Stimulated activated naive CD8-positive, alpha-beta T cell treated with anti-CD3 and anti-CD28 coated beads, Interleukin-15, Interleukin-2, amounts not matched to agents 100 U/mL and 50 U/mL, for 24 hours (primary cell): ENCODE measurements around the gene B3GNT2.
A peak's percentile ranks its signal among the peaks of the same experiment; 100 is the strongest.
"Not testable (repeated sequence)": the region's sequence is repeated elsewhere in the genome, so short reads cannot be mapped to it uniquely, and the experiment has no call there.

Experiments
- ATAC-seq: fragments of 150-1000 bp; cut with Tn5 transposase; one replicate; pipeline ENCODE4 v1.10.0; 2021
- DNase-seq: peaks from one replicate; pipeline ENCODE4 v3.0.0; 2021

Gene B3GNT2

DNA sequence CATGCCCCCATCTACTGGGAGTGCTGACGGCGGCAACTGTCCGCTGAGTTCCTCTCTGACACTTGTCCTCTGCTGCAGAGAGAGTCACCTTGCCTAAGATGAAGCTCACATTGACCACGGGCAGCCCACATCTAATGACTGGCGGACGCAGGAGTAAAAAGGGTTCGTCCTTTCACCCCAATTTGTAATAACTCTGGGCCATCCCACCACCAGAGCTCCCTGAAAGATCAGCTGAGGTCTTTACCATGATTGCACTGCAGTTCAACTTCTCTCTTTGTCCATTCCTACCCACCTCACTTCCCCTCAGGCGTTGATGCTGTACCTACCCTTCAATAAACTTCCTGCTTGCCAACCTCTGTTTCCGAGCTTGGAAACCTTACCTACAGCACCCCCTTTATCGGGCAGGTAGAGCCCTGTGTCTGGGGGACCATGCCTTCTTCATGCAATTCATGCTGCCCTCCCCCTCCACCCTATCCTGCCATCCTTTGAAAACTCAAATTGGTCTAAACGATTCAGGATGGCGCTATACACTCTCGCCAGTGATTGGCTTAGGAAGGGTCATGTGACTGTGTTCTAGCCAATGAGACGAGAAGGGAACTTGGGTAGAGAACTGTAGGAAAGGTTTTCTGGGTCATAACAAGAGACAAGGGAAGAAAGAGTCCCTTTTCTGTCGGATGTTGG, 10.3 kb upstream of the B3GNT2 start:
- DNase-seq (no peak), ATAC-seq (no peak)

DNA sequence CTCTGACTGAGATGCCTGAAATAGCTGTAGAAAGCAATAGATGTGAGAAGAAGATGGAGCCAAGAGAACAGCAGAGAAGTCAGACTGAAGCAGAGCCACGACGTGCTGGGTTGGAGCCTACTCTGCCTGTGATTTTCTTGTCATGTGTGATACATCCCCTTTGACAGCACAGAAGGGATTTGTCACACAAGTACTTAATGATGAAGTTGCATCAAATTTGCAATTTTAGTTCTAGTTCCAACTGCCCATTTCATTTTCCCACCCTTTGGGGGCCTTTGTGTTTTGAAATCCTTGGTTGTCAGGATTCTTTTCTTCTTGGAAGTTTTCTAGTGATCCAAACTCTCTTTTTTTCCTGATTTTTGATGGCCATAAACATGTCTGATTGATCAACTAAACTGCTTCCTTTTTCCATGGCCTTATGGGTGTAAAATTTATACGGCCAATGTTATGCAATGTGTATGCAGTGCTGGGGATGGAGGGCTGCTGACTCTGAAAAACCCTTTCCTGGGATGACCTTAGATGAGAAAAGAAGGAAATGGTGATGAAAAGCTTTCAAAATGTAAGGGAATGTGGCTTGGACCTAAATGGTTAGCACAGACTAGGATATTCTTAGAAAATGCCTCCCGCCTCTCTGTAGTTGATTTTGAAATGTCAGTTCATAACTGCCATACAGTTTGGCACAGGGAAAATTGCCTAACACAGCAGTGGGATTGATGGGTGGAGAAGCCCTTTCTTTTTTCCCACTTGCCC, 9.6 kb upstream of the B3GNT2 start:
- ATAC-seq: no peak
- DNase-seq: no peak

DNA sequence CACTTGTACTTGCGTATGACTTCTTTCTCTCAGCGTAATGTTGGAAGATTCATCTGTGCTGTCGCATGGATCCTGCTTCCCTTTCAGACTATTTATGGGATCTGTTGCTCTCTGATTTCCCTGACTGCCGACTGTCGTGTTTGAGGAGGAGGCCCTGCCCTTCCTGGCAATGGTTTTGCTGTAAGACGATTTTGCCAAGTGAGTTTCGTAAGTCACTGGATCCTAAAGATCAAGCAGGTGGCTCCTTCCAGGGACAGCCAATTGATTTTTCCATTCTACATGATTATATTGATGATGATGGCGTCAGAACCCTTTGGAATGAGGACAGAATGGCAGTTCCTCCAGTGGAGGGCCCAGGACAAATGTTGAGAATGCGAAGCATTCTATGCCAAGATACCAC, 8.7 kb upstream of the B3GNT2 start:
- no peak for ATAC-seq
- DNase-seq: no peak

DNA sequence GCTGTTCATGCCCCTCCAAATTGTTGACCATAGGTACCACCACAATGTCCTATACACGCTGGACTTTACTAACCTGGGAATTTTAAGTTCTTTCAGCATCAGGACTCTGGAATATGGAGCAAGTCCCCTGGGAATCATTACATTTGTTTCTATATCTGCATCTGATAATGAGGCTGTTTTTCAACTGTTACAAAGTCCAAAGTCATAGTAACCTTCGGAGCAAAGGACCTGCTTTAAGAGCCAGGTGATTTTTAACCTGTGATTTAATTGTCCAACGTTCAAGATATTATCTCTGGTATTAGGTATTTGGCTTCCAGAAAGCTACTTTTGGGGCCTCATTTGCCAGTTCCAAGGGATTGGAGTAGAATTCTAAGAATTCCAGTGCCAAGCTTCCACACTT, 7.5 kb upstream of the B3GNT2 start:
- no peak for ATAC-seq
- no peak for DNase-seq

DNA sequence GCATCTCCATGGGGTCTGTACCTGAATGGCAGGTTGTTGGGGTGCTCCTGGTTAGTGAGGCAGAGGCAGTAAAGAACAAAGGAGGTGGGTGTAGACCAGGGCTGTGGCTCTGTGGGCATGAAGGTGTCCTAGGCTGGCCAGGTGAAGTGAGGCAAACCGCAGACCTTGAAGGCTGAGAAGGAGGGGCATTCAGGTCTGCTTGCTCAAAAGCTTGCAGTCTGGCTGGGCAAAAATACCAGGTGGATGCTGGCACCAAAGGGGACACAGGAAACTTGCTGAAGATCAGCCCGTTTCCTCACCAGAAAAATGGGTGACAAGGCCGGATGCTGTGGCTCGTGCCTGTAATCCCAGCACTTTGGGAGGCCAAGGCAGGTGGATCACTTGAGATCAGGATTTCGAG, 6.7 kb upstream of the B3GNT2 start:
- DNase-seq (no peak), ATAC-seq (no peak)

DNA sequence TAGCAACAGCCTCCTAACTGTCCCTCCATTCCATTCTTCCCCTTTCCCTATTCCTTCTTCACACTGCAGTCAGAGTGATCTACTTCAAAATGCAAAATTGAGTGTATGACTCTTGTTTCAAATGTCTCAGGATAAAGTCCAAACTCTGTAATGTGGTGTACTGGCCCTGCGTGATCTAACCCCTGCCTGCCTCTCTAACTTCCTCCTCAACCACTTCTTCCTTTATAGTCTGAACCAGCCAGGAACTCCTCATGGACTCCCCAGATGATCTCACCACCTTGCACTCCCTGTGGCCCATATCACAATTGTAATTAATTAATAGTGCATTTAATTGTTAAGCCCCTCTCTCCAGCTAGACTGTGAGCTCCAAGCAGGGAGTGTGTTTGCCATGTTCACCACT, 3.1 kb upstream of the B3GNT2 start:
- DNase-seq: no peak
- no peak for ATAC-seq

DNA sequence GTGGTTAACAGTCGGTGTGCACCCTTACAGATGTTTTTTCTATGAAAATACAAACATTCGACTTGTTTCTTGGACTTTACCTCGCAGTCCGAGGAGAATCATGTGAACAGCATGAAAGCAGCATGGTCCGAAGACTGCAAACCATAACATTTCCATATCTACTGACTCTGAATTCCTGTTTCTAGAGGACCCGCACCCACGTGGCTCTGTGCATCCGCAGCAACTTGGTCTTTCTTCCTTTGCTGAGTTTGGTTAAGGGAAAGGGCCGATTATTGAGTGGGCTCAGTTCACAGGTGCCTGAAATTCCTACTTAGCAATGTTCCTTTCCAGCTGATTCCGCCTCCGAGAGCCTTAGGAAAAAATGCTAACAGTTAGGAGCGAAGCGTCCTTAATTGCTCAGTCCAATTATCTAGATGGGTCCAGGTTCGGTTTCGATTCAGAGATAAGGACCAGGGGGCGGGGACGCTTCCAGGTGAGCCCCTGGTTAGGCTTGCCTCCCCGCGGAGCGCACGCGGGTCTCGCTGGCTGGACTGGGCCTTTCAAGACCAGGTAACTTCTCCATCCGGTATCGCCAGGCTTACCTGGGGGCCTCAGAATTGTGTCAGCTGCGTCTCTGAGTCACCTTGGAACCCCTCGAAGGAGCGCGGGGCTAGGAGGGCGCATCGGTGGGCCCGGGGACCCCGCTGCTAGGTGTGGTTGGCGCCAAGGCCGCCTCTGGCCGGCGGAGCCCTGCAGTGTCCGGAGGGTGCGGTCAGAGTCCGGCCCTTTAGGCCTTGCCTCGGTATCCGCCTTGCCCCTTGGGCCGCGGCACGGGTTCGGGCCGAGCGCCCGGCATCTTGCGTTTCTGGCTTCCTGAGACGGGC, 1.1 kb upstream of the B3GNT2 start:
- no peak for ATAC-seq
- no peak for DNase-seq

DNA sequence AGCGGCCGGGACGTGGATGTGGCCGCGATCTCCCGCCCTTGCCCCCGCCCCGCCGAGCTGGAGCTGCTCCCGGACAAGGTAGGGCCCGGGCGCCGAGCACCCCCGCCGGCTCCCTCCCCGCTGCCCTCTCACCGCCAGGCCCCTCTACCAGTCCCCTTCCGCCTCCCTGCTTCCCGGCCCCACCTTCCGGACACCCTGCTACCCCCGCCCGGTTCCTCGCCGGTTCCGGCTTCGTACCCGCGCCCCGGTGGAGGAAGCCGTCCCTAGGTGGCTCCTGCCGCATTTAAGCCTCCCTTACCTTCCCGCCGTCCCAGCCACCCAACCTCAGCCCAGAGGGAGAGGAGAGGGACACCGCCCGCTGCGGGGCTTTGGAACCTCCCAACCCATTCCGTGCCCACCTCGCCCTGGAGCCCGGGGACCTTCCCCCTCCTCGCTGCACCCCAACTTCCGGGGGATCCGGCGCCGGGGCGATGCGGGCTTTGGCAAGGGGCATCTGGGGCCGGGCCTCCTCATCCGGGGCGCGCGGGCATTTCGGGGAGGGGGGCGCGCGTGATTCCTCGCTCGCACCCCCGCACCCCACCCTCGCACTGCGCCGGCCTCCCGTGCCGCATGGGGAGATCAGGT, 475 bp downstream of the B3GNT2 start:
- ATAC-seq (peak; percentile 44), DNase-seq (peak; percentile 72)

DNA sequence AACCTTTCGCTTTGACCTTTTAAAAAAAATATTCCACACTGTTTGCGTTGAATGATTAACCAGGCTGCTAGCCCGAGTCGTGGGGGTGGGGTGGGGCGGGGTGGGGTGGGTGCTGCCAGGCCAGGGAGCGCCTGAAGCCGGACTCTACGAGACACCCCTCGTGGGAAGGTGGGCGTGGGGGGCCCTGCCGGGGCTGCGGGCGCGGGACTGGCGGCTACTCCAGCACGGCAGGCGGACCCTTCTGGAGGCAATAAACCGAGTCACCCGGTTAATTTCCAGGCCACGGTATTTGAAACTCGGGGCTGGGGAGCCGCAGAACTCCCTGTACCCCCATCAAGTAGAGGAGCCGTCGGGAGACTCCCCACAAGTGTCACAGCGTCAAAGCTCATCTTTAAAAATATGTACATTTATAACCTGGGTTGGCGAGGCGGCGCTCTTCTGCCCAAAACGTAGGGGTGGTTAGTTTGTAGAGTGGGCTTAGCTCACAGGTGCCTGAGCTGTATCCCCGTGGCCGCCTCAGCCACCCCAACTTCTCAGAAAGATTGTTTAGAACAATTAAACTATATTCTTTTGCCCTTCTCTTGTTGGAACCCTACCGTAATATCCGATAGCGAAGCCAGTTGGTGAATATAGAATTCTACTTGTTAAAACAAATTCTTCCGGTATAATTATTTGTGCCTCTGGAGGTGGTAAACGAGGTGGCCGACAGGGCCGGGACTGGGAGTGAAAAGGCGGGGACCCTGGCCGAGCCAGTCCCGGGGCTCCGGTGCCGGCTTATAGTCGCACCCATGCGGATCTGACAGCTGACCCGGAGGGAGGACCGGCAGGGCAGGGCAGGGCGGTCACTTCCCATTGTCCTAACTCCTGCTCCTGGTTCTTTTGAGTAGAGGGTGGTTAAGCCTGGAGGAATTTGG, 1.4 kb downstream of the B3GNT2 start:
- DNase-seq: peak; percentile 55
- ATAC-seq: peak; percentile 15

DNA sequence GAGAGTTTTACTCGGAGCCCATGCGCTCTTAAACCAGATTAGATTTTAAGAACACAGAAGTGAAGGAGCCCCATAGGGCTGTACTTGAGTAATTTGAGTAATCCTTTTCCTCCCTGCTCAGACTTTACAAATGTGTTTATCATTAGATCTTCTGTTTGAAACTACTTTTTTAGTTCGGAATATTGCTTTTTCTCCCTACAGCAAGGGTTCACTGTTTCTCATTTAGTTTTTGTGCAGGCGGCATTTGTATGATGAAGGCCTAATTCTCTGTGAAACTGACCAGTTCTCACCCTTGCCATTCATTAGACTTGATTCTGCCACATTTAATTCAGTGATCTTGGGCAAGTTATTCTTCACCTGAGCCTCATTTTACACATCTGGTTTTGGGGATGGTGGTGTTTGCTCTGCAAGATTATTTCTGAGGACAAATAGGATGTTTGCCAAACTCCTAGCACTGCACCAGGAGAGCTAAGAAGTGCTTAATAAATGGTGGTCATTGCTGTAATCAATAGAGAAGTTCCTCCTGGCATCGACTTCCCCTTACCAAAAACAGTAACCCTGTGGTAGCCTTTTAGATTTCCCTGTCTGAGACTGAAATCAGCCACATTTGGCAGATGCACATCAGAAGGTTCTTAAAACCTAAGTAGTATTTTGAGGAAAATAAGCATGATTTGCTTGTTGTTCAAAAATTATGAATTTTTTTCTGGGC, 2.2 kb downstream of the B3GNT2 start:
- ATAC-seq (no peak), DNase-seq (no peak)

DNA sequence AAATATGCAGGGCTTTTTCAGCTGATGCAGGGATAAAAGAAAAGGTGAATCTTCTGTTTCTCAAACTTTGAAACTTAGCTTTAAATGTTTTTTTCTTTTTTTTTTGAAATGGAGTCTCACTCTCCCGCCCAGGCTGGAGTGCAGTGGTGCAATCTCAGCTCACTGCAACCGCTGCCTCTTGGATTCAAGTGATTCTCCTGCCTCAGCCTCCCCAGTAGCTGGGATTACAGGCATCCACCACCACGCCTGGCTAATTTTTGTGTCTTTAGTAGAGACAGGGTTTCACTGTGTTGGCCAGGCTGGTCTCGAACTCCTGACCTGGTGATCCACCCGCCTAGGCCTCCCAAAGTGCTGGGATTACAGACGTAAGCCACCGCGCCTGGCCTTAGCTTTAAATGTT, 2.9 kb downstream of the B3GNT2 start:
- not testable (repeated sequence) for DNase-seq, ATAC-seq

DNA sequence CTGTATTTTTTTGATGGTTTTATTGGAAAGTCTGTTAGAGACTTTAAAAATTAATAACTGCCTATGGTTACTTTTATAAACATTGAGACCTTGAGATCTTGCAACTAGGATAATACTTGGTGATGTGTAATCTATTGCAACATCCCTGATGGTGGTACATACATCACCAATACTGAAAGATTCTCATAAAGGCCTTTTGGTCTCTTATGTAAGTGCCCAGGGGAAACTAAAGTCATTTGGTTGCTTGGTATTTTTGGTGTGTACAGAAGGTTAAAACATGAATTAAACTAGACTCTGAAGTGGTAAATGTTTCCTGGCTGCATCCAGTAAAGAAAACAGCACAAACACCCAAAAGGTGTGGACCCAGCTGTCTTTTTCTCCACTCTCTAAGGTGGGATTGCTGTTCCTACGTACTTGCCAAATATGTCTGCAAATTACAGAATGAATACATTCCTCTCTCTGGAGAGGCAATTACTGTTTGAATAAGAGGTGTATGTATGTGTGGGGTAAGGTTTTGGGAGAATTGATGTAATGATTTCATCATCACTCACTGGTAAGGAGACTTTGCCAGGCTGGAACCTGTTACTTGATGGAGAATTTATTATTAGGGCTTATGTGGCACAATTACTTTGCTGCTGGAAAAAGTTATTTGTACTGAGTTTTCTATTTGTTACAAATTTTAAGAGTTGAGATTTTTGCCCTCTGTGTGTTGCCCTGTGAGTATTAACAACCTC, 3.6 kb downstream of the B3GNT2 start:
- ATAC-seq: peak; percentile 3
- no peak for DNase-seq

DNA sequence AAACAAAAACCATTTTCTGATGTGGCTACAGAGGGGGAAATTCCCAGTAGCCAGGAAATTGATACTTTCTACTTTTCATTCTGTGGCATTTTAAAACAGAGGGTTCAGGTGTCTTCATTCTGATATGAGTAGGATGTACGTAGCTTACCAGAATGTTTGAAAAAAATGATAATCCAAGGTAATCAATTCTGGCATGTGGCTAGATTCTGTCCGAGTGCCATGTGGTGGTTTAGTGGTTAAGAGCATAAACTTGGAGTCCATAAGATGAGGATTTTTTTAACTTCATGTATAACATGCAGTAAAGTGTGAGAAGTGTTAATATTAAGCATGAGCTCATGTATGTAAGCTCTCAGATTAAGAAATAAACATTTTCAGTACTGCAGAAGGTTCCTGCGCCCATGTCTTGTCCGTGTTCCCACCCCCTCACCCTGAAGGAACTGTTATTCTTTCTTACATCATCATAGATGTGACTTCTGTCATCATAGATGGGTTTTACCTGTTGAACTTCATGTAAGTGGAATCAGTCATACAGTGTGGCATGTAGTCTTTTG, 4.5 kb downstream of the B3GNT2 start:
- DNase-seq: no peak

DNA sequence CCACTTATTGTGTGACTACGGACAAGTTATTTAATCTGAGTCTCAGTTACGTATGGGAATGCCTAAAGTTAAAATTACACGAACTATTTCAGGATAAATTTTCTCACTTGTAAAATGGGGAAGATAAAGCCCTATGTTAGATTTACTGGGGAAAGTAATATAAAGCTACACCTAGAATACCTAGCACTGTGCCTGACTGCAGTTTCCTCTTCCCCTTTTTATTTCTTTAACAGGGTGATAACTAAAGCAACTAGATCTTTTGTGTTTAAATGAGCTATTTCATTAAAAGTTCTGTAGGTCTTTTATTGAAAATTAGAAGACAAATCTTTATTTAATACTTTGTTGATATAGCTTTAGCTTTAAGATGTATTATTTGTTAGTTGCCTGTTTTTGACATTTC, 5.0 kb downstream of the B3GNT2 start:
- DNase-seq (no peak), ATAC-seq (no peak)

More for the DNA sequence above, 4.5 kb downstream of the B3GNT2 start:
- no peak for ATAC-seq

DNA sequence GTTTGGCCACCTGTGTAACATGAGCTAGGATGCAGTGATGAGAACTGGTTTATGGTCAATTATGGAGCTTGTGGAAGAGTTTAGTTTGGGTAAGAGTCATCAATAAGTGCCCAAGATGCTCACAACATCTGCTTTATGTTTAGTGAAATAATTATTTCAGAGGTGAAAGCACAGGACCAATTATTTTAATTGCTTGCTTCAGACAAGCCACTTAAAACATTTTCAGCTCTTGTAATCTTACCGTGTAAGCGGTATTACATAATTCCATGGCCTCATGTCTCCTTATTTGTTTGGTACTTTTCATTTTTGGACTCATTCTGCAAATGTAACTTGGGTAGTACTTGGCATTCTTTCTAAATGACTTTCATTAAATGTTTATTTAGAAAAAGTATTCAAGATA, 5.4 kb downstream of the B3GNT2 start:
- DNase-seq (no peak), ATAC-seq (no peak)

DNA sequence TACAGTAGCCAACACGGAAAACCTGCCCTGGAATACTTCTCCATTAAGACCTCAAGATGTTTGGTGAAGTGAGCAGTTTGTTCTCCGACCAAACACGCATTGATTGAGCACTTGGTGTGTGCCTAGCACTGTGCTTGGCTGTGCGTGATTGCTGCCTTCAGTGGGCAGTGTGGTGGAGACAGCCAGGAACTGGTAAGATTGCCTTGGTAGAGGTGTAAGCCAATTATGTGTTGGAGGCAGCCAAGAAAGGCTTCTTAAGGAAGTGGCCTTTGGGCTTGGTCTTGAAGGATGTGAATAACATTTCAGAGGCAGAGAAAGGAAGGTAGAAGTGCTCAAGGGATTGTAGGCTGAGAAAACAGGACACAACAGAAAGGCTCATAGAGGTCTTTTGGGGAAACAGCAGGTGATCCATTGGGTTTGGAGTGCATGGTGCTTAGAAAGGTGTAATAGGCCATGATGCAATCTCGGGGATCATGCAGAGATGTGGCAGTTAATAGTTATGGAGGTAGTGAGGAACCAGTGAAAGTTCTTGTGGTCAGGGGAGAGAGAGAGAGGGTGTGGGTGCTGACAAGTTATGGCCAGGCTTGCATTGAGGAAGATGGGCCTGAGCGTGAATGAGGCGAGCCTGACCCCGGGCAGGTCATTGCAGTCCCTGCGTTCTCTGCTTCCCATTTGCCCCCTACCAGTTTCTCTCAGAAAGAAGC, 6.3 kb downstream of the B3GNT2 start:
- ATAC-seq (peak; percentile 37), DNase-seq (no peak)

DNA sequence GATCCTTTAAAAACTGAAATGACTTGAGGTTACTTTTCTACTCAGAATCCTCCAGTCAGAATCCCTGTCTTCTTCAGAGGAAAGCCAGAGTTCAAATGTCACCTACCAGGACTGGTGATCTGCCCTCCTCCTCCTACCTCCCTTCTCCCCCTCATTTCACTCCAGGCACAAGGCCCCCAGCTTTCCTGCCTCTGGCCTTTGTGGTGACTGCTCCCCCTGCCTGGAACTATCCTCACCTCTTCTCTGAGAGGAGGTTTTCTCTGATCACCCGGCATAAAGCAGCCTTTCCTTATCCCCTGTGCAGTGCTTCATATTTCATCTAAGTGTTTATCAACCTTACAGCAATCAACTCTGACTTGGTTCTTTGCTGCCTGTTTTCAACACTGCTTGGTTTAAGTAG, 6.8 kb downstream of the B3GNT2 start:
- no peak for DNase-seq

DNA sequence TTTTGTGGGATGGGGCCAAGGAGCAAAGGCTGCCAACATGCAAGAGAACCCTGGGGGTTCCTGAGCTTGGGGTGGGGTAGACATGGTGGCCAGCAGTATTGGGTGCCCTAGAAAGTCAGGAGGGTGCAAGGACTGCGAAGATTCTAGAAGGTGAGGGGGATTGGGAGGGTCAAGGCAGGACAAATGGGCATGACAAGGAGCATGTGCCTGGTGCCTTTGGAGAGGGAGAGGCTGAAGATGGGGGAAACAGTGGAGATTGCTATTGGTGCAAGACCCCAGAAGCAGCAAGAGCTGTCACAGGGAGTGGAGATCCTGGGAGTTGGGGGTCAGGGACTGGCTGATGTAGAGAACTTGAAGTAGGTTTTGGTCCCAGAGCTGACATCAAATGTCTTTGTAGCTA, 7.5 kb downstream of the B3GNT2 start:
- DNase-seq (no peak), ATAC-seq (no peak)

More for the DNA sequence above, 6.8 kb downstream of the B3GNT2 start:
- ATAC-seq: peak; percentile 3

DNA sequence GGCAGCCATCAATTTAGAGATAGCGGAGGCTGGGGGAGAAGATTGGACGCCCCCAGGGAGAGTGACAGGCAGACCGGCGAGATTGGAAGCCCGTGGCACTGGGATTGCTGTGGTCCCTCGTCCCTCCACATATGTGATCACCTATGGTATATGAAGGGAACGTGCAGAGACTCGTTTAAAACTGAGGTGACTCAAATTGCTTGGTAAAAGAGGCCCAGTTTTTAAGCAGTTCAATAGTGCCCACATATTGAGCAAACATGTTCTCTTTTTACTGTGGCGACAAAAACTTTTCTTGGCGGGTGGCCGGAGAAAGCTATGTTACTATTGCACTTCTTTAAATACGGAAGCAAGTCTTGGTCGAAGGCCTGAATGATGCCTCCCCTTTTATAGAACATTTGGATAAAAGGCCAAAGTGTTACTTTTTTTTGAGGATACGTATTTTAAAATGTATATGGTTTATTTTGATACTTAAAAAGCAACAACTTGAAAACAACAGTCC, 9.1 kb downstream of the B3GNT2 start:
- no peak for DNase-seq
- ATAC-seq: no peak
